ENCODE results near the gene ALKBH5.
A peak's percentile ranks its signal among the peaks of the same experiment; 100 is the strongest.

ALKBH5 gene

GRCh38 chr17:18158022-18158600, 25.5 kb upstream of the ALKBH5 start:
- peak; percentile 45 to 91 (median 74) for DNase-seq

- DNase-seq: no peak
Observed at GRCh38 chr17:18159551-18160120, 24.0 kb upstream of the ALKBH5 start.

DNA sequence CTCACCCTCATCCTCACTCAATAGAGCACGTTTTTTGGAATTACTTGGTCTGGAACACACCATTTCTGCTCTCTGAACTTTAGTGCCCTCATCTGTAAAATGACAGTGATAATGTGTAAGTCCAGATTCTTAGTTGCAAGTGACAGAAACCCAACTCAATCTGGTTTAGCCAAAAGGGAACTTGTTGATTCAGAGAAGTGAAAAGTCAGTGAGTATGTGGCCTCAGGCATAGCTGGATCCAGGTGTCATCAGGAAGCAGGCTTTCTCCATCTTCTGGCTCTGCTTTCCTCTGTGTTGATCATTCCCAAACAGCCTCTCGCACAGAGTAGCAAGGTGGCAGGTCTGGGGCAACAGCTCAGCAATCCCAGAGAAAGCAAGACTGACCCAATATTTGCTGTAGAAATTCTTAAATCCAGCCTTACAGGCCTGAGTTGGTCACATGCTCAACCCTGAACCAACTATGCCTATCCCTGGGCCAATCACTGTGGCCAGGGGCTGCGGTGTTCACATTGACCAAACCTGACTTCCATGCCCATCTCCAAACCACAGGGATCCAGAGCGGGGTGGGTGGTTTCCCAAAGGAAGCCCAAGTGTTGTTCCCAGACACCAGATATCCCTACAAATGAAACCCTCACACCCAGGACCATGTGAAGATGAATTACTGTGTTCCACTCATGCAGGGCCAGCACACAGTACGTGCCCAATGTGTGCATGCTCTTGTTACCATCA, 23.3 kb upstream of the ALKBH5 start:
- DNase-seq: no peak

DNA sequence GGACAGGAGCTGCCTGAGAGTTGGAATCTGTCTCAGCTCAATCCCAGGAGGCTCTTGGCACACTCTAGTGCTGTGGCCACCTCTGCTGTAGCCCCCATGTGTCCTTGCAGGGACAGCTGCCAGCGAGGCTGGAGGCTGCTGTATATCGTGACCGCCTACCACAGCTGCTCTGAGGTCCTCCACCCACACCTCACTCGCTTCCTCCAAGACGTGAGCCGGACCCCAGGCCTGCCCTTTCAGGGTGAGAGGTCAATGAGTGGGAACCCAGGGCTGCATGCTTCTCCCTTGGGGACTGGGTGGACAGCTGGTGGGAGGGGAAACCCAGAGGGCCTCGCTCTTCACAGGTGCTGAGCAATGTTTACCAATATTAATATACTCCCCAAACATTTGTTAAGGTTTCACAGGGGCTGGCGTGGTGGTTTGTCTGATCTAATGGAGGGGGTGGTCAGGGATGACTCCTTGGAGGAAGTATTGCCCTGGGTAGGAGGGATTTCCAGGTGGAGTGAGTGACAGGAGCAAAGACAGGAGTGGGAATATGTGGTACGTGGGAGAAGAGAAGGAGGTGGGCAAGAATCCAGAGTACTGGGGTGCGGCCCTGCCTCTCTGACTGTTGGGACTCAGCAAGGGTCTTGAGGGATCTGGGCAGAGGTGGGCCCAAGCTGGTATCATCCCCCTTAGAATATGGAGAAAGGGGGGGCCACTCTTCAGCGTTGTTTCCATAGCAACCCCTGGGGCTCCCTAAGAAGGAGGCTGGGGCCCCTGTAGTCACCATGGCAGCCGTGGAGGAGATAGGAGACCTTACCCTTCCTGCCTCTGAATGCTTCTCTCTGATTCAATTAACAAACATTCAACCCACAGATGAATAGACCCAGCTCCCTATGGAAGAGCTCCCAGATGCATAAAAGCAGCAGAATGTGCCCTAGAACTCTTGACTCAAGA, 22.2 kb upstream of the ALKBH5 start:
- DNase-seq: no peak

DNA sequence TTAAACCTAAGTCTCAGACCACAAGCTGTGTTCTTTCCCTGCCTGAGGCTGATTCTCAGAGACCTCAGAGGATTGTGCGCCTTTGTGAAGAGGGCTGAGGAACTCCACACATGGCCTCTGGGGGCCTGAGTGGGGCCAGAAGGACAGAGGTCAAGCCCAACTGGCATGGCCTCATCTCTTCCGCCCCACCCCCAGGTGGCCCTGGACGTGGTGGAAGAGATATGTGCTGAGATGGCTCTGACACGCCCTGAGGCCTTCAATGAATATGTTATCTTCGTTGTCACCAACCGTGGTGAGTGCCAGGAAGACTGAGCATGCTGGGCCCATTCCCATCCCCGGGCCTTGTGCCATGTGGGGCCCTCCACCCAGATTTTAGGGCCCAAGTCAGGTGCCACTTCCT, 20.1 kb upstream of the ALKBH5 start:
- no peak for DNase-seq

- no peak for DNase-seq
Observed at GRCh38 chr17:18166894-18167293, 16.7 kb upstream of the ALKBH5 start.

GRCh38 chr17:18167421-18167820, 16.2 kb upstream of the ALKBH5 start:
- DNase-seq: no peak

- DNase-seq: no peak
Observed at GRCh38 chr17:18172531-18173278, 10.9 kb upstream of the ALKBH5 start.

GRCh38 chr17:18173740-18174139, 9.9 kb upstream of the ALKBH5 start:
- no peak for DNase-seq

GRCh38 chr17:18176176-18176575, 7.5 kb upstream of the ALKBH5 start:
- DNase-seq: no peak

- no peak for DNase-seq
Observed at GRCh38 chr17:18177133-18177532, 6.5 kb upstream of the ALKBH5 start.

- no peak for DNase-seq
Observed at GRCh38 chr17:18177722-18178121, 5.9 kb upstream of the ALKBH5 start.

- no peak for DNase-seq
Observed at GRCh38 chr17:18179196-18179595, 4.4 kb upstream of the ALKBH5 start.

DNA sequence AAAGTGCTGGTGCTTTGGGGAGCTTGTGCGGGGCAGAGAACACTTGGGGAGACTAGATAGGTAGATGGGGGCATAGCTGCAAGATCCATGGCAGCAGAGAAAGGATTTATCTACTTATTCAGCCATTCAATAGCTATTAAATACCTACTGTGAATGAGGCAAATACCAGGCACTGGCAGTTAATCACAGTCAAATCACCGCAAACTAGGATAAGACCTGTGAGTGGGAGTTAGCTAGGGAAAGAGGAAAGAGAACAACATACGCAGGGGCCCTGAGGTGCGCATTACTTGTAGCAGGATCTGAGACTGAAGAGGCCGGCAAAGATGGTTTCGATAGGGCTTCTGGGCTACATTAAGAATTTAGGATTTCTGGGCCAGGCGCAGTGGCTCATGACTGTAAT, 3.8 kb upstream of the ALKBH5 start:
- DNase-seq: no peak

GRCh38 chr17:18181358-18181757, 2.3 kb upstream of the ALKBH5 start:
- DNase-seq: no peak

- no peak for DNase-seq
Observed at GRCh38 chr17:18182110-18182977, 1.3 kb upstream of the ALKBH5 start.

DNA sequence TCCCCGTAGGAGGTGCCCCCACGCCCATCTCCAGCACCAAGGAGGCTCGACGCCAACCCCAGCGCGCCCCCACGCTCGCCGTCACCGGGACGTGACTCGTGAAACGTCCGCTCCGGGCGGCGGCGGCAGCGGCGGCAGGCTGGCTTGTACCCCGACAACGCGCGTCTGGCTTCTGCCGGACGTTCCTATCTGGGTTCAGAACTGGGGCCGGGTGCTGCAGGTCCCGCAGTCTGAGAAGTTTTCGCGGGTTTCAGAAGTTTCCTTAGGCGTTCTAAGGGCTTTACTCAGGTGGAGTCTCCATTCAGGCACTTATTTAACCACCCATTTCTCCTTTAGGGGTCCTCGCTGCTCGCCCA, 672 bp upstream of the ALKBH5 start:
- peak; percentile 74 to 78 (median 77) for DNase-seq

GRCh38 chr17:18184143-18185031, 759 bp downstream of the ALKBH5 start:
- peak; percentile 36 to 61 (median 42) for DNase-seq

DNA sequence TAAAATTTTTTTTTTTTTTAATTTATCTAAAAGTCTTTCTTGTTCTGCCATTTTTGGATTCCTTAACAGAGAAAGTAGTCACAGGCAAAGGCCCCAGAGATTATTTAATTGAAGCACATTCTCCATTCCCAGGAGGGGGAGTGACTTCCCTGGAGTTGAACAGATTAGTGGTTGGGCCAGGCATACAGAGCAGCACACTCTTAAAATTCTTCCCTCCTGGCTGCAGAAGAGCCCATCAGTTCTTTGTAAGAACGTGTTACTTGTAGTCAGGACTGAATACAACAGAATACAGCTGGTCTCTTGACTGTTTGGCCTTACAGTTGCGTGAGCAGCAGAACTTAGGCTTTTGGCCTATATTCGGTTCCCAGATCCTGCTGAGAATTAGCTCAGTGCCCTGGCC, 1.8 kb downstream of the ALKBH5 start:
- DNase-seq: no peak

DNA sequence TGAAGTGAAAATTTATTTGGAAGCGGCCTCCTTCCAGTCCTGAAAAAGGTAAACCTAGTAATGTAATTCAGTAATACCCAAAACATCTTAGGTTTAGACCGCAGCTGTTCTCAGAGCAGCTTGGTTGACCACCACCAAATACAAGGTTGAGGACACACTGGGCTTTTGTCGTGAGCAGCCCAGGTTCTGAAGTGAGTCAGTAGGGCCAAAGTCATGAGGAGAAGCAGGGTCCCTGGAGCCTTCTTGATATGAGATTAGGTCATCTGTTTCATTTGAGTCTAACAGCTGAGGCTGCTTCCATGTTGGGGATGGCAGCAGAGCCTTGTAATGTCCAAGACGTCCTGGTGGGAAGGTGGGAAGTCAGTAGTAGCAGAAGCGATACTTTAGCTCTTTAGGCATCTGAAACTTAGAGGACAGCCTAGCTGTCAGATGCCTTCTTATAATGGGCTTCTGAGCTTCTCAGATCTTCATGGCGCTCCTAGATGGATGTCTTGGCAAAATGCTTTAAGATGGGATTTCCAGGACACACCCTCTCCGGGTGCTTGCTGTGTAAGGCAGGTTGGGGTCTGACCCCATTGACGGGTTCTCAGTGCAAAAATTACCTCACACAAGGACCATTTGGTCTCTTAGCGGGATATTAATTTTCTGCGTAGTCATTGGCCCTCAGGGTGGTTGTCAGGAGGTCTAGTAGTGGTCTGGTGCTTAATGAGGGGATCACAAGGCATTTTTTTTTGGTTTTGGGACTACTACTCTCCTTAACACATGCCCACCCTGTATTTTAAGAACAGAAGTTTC, 2.4 kb downstream of the ALKBH5 start:
- no peak for DNase-seq

All from activated naive CD4-positive, alpha-beta T cell (primary cell).